ENCODE results near the gene TMEM121. TPM values are rescaled to one million over a fixed set of nuclear protein-coding genes. Genes with fewer than 3 reads are reported as not detected.

TMEM121 gene
- polyA plus RNA-seq, 6 donors from 2014 or later = 1.4 to 3.3 (median 1.9) TPM

Other genes starting within 250 kb of the TMEM121 start
- gene BRF1, start 225.6 kb upstream of the TMEM121 start, polyA plus RNA-seq (ENCODE audit: low read depth in 6 of 6) = 1 to 10 TPM; 3.1 to 8.9 (median 6.0) TPM
- gene PACS2, start 211.8 kb upstream of the TMEM121 start, polyA plus RNA-seq (ENCODE audit: low read depth in 6 of 6) = 1 to 10 TPM; 1.3 to 3.7 (median 1.5) TPM
- gene TEX22, start 128.0 kb upstream of the TMEM121 start, polyA plus RNA-seq (ENCODE audit: low read depth in 6 of 6) = under 1 TPM in 3 of 6 donors, not detected in 3; 0.21 to 0.77 (median 0.65) TPM
- gene MTA1, start 106.8 kb upstream of the TMEM121 start, polyA plus RNA-seq (ENCODE audit: low read depth in 6 of 6) = 1 to 10 TPM; 3.3 to 6.3 (median 4.7) TPM
- gene CRIP2, start 51.8 kb upstream of the TMEM121 start, polyA plus RNA-seq (ENCODE audit: low read depth in 6 of 6) = 10 to 100 TPM in 2 of 6 donors, 1 to 10 TPM in 4; 2.0 to 27.3 (median 8.4) TPM
- gene CRIP1, start 39.7 kb upstream of the TMEM121 start, polyA plus RNA-seq (ENCODE audit: low read depth in 6 of 6) = 100 to 1,000 TPM; 115 to 495 (median 235) TPM
- 10 to 100 TPM in 3 of 6 donors, 1 to 10 TPM in 3; 3.5 to 13.6 (median 8.3) TPM for gene TEDC1, start 35.3 kb upstream of the TMEM121 start, polyA plus RNA-seq (ENCODE audit: low read depth in 6 of 6)